GM18868 (cell line): Measurements from ENCODE around the gene MYADM.
"Not testable (repeated sequence)": the region's sequence is repeated elsewhere in the genome, so short reads cannot be mapped to it uniquely, and the experiment has no call there.

ENCODE experiments used
- ATAC-seq: cut with Tn5 transposase; IDR thresholded peaks from one replicate; pipeline ENCODE4 v1.9.1; 2021; ENCODE audit warnings: mild to moderate bottlenecking, moderate library complexity; ENCODE audit not compliant: unreplicated experiment

The MYADM gene

GRCh38 chr19:53868091-53868891 lies 608 bp downstream of the MYADM start:
- ATAC-seq: no peak

GRCh38 chr19:53868892-53869804 lies 1.5 kb downstream of the MYADM start:
- peak; percentile 34 for ATAC-seq

- not testable (repeated sequence) for ATAC-seq
Measured at GRCh38 chr19:53869805-53870484, 2.3 kb downstream of the MYADM start.

GRCh38 chr19:53870485-53870844 lies 2.8 kb downstream of the MYADM start:
- no peak for ATAC-seq

- no peak for ATAC-seq
Measured at GRCh38 chr19:53871454-53871853, 3.8 kb downstream of the MYADM start.

- ATAC-seq: no peak
Measured at GRCh38 chr19:53872762-53873161, 5.1 kb downstream of the MYADM start.

GRCh38 chr19:53873773-53874605 lies 6.3 kb downstream of the MYADM start:
- no peak for ATAC-seq

- no peak for ATAC-seq
Measured at GRCh38 chr19:53874606-53874990, 6.9 kb downstream of the MYADM start.

GRCh38 chr19:53875602-53876325 lies 8.1 kb downstream of the MYADM start:
- no peak for ATAC-seq

GRCh38 chr19:53876651-53877224 lies 9.1 kb downstream of the MYADM start:
- no peak for ATAC-seq

- ATAC-seq: no peak
Measured at GRCh38 chr19:53877361-53877766, 9.7 kb downstream of the MYADM start.

- ATAC-seq: no peak
Measured at GRCh38 chr19:53878776-53879139, 11.1 kb downstream of the MYADM start.

GRCh38 chr19:53879140-53880081 lies 11.7 kb downstream of the MYADM start:
- ATAC-seq: peak; percentile 87

GRCh38 chr19:53880711-53881481 lies 13.2 kb downstream of the MYADM start:
- no peak for ATAC-seq

GRCh38 chr19:53881482-53882390 lies 14.1 kb downstream of the MYADM start, which contains the start of gene PRKCG:
TSS of gene PRKCG (plus strand) at chr19:53882197. CDS start at chr19:53882495, 298 bp downstream.
- no peak for ATAC-seq

GRCh38 chr19:53882391-53883050 lies 14.8 kb downstream of the MYADM start:
- ATAC-seq: no peak
